Uterus (tissue), 4 donors: ENCODE measurements around the gene CXCL14. TPM values are rescaled to one million over a fixed set of nuclear protein-coding genes. Genes with fewer than 3 reads are reported as not detected.

ENCODE experiments used
- DNase-seq, 2 donors: peaks; one replicate each; pipeline ENCODE4 v3.0.0-alpha.2; 2019 to 2020
- H3K27ac ChIP-seq, 2 donors: fragments of 200-600 bp; sonication (generic); 1 replicate in 1 of 2; 2 replicates in 1 of 2; pipeline ENCODE4 v1.5.1; 2016 to 2018
- H3K27me3 ChIP-seq, 2 donors: fragments of 200-600 bp; sonication (generic); one replicate each; pipeline ENCODE4 v1.5.1; 2018 to 2019; ENCODE audit warnings: control low read depth in 1 of 2
- H3K36me3 ChIP-seq, 2 donors: fragments of 200-600 bp; sonication (generic); one replicate each; pipeline ENCODE4 v1.5.1; 2019; ENCODE audit warnings: control low read depth in 1 of 2
- H3K4me1 ChIP-seq, 2 donors: fragments of 200-600 bp; sonication (generic); one replicate each; pipeline ENCODE4 v1.5.1; 2018 to 2019; ENCODE audit warnings: control low read depth in 1 of 2
- H3K4me3 ChIP-seq, 2 donors: fragments of 200-600 bp; sonication (generic); 1 replicate in 1 of 2; 2 replicates in 1 of 2; pipeline ENCODE4 v1.5.1; 2018 to 2019; ENCODE audit warnings: mild to moderate bottlenecking in 1 of 2
- H3K9me3 ChIP-seq, 2 donors: fragments of 200-600 bp; sonication (generic); one replicate each; pipeline ENCODE4 v1.5.1; 2019; ENCODE audit warnings: control low read depth in 1 of 2
- POLR2A ChIP-seq, 2 donors: fragments of 450-650 bp; IDR thresholded peaks; one replicate each; pipeline ENCODE4 v1.6.1; 2016; ENCODE audit warnings: antibody characterized with exemption in 2 of 2, mild to moderate bottlenecking in 1 of 2, moderate library complexity in 1 of 2
- intact Hi-C: fragments of 100-400 bp; cut with DNase I; formaldehyde crosslinking; loops from one replicate; pipeline ENCODE4 v1.15.1; 2023; ENCODE audit warnings: low total_unique reads
- total RNA-seq, 4 donors: library from RNA; depleted of rRNA in 3 of 4; stranded (reverse); fragments of >200 nt in 3 of 4; gene quantifications; one replicate each; pipeline versions ENCODE4 v1.1.0 to v1.2.4, GENCODE V29; 2014 to 2023
- TF ChIP-seq, protein P1 (sequence below), 4 experiments: fragments of 200-600 bp in 2 of 4; fragments of 450-650 bp in 2 of 4; sonication (generic) in 2 of 4; IDR thresholded peaks; one replicate each; pipeline ENCODE4 v1.5.1; 2016 to 2019; ENCODE audit warnings: antibody characterized with exemption in 4 of 4, mild to moderate bottlenecking in 2 of 4, moderate library complexity in 1 of 4
- donor health status: DM: yes; HTN: yes; CAD: no.

CXCL14 gene
- total RNA-seq, 4 donors from 2014 or later: 1.4 to 10.9 (median 3.5) TPM

- no peak for DNase-seq
- Histone ChIP-seq H3K4me1 (peaks cover 0 to 13% of the 10 kb centered on the region in 2 donors), H3K4me3 (no peak overlapping the region), H3K27ac (no peak overlapping the region), H3K36me3 (no peaks in the 10 kb centered on the region), H3K9me3 (no peaks in the 10 kb centered on the region), H3K27me3 (peaks cover 3 to 46% of the 10 kb centered on the region in 2 donors)
- intact Hi-C loops: no loop called here
- TF ChIP-seq, protein P1, sequence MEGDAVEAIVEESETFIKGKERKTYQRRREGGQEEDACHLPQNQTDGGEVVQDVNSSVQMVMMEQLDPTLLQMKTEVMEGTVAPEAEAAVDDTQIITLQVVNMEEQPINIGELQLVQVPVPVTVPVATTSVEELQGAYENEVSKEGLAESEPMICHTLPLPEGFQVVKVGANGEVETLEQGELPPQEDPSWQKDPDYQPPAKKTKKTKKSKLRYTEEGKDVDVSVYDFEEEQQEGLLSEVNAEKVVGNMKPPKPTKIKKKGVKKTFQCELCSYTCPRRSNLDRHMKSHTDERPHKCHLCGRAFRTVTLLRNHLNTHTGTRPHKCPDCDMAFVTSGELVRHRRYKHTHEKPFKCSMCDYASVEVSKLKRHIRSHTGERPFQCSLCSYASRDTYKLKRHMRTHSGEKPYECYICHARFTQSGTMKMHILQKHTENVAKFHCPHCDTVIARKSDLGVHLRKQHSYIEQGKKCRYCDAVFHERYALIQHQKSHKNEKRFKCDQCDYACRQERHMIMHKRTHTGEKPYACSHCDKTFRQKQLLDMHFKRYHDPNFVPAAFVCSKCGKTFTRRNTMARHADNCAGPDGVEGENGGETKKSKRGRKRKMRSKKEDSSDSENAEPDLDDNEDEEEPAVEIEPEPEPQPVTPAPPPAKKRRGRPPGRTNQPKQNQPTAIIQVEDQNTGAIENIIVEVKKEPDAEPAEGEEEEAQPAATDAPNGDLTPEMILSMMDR (IDR thresholded peaks at IDR 0.05): no peak
- TF ChIP-seq POLR2A (IDR thresholded peaks at IDR 0.05): no peak
Measured at GRCh38 chr5:135539430-135540005, 39.3 kb downstream of the CXCL14 start.

DNA sequence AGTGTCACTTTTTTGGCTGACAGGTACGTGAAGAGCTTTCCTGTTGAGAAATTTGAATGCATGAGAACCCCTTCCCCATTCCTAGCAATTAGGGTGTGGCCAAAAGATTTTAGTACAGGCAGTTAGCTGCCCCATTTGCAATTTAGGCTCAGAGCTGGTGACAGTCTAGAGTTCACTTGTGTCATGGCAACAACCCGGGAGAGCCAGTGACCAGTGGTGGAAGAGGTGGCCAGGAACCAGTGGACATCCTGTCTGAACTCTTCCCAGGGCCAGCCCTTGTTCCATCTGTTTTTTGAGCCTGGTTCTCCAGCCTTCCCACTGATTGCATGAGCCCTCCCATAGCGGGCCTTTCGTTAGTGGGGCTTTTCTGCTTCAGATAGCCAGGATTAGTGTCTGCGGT, 40.5 kb downstream of the CXCL14 start:
- Histone ChIP-seq H3K9me3 (no peaks in the 10 kb centered on the region), H3K4me3 (no peak overlapping the region), H3K4me1 (peaks cover 0 to 9% of the 10 kb centered on the region in 2 donors), H3K27ac (no peak overlapping the region), H3K27me3 (peaks cover 0 to 46% of the 10 kb centered on the region in 2 donors), H3K36me3 (no peaks in the 10 kb centered on the region)
- no peak for TF ChIP-seq POLR2A (IDR thresholded peaks at IDR 0.05)
- no peak for DNase-seq
- intact Hi-C loops: no loop called here

DNA sequence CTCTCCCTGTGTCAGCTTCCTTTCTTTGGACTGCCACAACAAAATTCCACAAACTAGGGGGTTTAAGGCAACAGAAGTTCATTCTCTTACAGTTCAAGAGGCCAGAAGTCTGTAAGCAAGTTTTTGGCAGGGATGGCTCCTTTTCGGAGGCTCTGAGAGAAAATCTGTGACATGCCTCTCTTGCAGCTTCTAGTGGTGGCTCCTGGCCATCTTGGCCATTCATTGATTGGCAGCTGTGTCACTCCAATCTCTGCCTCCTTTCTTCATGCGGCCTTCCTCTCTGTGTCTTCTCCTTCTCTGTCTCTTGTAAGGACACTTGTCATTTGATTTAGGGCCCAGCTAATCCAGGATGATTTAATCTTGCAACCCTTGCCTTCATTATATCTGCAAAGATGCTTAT, 41.0 kb downstream of the CXCL14 start:
- H3K4me1 ChIP-seq: peaks cover 0 to 9% of the 10 kb centered on the region in 2 donors
- peaks cover 0 to 44% of the 10 kb centered on the region in 2 donors for H3K27me3 ChIP-seq
- no peak overlapping the region for H3K27ac ChIP-seq
- no peak overlapping the region for H3K4me3 ChIP-seq
- no peak for DNase-seq
- TF ChIP-seq POLR2A (IDR thresholded peaks at IDR 0.05): no peak
- TF ChIP-seq, protein P1 (IDR thresholded peaks at IDR 0.05): no peak
- intact Hi-C loops: no loop called here
- no peaks in the 10 kb centered on the region for H3K9me3 ChIP-seq
- no peaks in the 10 kb centered on the region for H3K36me3 ChIP-seq

GRCh38 chr5:135537271-135537670, 41.5 kb downstream of the CXCL14 start:
- intact Hi-C loops: no loop called here
- no peak for TF ChIP-seq POLR2A (IDR thresholded peaks at IDR 0.05)
- TF ChIP-seq, protein P1 (IDR thresholded peaks at IDR 0.05): no peak
- H3K4me1 ChIP-seq: peaks cover 0 to 9% of the 10 kb centered on the region in 2 donors
- no peaks in the 10 kb centered on the region for H3K36me3 ChIP-seq
- H3K4me3 ChIP-seq: no peak overlapping the region
- H3K9me3 ChIP-seq: no peaks in the 10 kb centered on the region
- no peak overlapping the region for H3K27ac ChIP-seq
- peaks cover 0 to 44% of the 10 kb centered on the region in 2 donors for H3K27me3 ChIP-seq
- no peak for DNase-seq

GRCh38 chr5:135535820-135536801, 42.7 kb downstream of the CXCL14 start, which contains the start of gene NEUROG1:
Gene NEUROG1 (minus strand): TSS chr5:135535964. CDS start chr5:135535690, 274 bp downstream.
- no peaks in the 10 kb centered on the region for H3K36me3 ChIP-seq
- no peak for DNase-seq
- no peak within 1 kb of the TSS for H3K27ac ChIP-seq
- intact Hi-C loops: no loop called here
- peaks cover 0 to 9% of the 10 kb centered on the region in 2 donors for H3K4me1 ChIP-seq
- no peak for TF ChIP-seq POLR2A (IDR thresholded peaks at IDR 0.05)
- TF ChIP-seq, protein P1 (IDR thresholded peaks at IDR 0.05): no peak
- H3K27me3 ChIP-seq: peaks cover 0 to 44% of the 10 kb centered on the region in 2 donors
- H3K9me3 ChIP-seq: no peaks in the 10 kb centered on the region
- H3K4me3 ChIP-seq: no peak within 1 kb of the TSS
